Fibroblast of pulmonary artery (primary cell): Measurements from ENCODE around the gene YOD1.

Experiments used
- DNase-seq: peaks from one replicate; pipeline ENCODE4 v3.0.0-alpha.2; 2010; ENCODE audit warnings: low read depth
- H3K4me3 ChIP-seq: replicated peaks from 2 replicates; pipeline ENCODE4 v1.5.1; 2011; ENCODE audit warnings: low read depth, mild to moderate bottlenecking, control low read depth, low read length, moderate library complexity
- TF ChIP-seq, protein P1 (sequence below): IDR thresholded peaks from 2 replicates; pipeline ENCODE4 v1.5.1; 2011; ENCODE audit warnings: mild to moderate bottlenecking, control low read depth, low read length, inconsistent platforms; ENCODE audit errors: missing control alignments

The YOD1 gene

DNA sequence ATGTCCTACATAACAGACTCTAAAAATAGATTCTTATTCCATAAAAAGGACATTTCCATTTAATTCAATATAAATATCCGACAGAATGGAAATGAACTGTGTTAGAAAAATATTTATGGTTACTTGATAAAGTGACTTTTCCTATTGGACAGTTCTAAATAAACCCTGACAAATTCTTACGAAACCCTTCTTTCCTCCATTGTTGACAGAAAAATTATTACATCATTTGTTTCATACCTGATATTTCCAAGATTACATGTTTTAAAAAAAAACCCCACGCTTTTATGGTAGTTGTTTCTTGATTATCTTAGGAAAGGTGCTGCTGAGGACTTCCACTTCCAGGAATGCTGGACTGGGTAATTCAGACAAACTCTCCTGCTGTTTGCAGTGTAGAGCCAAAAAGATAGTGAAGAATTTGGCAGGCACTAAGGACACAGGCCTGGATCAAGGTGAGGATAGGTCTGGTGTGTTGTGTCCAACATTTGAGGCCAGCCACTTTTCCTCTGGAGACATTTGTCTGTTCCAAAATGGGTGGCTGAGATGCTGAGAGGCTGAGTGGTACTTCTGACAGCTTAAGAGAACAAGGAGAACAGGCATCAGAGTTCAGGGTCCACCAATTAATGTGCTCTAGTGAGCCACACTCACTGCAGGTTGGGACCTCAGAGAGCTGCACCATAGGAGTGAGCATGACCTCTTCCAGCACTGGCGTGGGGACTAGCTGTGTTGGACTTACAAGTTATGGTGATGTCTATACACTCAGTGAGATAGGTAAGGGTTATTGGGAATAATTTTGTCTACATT is 11.4 kb downstream of the YOD1 start:
- no peak for DNase-seq
- no peak overlapping the region for H3K4me3 ChIP-seq
- TF ChIP-seq, protein P1, sequence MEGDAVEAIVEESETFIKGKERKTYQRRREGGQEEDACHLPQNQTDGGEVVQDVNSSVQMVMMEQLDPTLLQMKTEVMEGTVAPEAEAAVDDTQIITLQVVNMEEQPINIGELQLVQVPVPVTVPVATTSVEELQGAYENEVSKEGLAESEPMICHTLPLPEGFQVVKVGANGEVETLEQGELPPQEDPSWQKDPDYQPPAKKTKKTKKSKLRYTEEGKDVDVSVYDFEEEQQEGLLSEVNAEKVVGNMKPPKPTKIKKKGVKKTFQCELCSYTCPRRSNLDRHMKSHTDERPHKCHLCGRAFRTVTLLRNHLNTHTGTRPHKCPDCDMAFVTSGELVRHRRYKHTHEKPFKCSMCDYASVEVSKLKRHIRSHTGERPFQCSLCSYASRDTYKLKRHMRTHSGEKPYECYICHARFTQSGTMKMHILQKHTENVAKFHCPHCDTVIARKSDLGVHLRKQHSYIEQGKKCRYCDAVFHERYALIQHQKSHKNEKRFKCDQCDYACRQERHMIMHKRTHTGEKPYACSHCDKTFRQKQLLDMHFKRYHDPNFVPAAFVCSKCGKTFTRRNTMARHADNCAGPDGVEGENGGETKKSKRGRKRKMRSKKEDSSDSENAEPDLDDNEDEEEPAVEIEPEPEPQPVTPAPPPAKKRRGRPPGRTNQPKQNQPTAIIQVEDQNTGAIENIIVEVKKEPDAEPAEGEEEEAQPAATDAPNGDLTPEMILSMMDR, result no peak

DNA sequence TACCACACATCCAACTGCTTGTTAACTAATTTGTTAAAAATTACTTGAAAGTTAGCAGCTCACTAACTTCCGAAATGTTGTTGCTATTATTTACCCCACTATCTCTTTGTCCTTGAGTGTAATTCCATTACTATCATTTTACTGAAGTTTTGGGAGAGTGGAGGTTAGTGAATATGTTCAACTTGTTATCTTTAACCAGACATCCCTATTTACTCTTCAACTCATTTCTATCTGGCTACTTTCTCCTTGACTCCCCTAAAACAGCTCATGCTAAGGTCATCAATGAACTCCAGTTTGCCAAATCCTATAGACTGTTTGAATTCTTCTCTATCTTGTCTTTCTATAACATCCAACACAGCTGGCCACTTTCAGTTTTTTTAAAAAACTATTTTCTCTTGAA is 14.1 kb downstream of the YOD1 start:
- no peak overlapping the region for H3K4me3 ChIP-seq
- TF ChIP-seq, protein P1, result no peak
- no peak for DNase-seq

DNA sequence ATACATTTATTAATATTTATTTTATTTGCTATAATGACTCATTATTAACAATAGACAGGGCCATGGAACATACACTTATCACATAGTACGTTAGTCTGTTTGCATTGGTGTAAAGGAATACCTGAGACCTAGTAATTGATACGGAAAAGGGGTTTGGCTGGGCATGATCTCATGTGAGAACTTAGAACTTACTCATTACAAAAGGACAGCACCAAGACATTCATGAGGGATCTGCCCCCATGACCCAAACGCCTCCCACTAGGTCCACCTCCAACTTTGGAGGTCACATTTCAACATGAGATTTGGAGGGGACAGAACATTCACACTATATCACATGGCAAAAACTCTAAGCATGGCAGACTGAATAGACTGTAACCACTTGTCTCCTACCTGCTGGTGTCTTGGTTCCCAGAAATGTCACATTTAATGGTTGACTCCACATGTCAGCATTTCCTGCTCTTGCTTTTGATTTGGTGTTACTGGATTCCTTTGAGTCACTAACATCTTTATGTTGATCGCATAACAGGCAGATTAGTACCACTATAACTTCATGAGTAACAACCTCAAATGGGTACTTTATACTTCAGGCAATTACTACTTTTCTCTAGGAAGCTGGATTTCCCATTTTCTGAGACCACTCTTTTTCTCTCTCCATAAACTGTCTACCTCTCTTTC is 15.0 kb downstream of the YOD1 start:
- no peak overlapping the region for H3K4me3 ChIP-seq
- TF ChIP-seq, protein P1, result no peak
- DNase-seq, result no peak

DNA sequence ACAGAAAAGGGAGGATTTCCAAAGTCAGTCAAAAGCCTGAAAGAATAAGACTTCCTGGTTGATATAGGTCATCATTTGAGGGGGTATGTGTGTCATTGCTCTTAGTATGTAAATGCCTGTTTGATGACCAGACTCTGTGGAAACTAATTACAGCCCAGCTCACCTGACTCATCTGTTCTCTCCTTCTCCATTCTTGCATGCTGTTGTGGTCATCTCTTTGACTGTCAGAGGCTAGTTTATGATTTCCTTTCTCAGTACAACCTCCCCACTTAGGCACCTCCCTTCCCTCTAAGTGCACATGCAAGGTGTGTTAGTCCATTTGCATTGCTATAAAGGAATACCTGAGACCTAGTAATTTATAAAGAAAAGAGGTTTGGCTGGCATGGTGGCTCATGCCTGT is 16.0 kb downstream of the YOD1 start:
- TF ChIP-seq, protein P1, result no peak
- DNase-seq, result no peak
- no peak overlapping the region for H3K4me3 ChIP-seq

DNA sequence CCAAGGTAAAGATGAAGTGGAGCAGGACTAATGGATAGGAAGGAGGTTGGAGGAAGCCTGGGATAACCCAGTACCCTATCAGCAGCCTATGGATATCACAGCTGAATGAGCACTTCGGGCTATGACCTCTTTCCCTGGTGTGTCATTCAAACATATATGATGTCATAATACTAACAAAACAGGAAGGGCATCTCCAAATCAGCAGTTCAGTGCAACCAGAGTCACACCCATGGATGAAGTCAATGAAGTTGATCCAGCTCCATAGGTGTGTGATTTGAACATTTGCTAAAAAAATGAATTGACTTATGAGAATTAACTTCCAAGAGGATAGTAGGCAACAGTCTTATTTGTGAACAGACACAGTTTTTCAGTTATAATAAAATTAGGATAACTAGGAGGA is 16.8 kb downstream of the YOD1 start:
- no peak for DNase-seq
- TF ChIP-seq, protein P1, result no peak
- no peak overlapping the region for H3K4me3 ChIP-seq

DNA sequence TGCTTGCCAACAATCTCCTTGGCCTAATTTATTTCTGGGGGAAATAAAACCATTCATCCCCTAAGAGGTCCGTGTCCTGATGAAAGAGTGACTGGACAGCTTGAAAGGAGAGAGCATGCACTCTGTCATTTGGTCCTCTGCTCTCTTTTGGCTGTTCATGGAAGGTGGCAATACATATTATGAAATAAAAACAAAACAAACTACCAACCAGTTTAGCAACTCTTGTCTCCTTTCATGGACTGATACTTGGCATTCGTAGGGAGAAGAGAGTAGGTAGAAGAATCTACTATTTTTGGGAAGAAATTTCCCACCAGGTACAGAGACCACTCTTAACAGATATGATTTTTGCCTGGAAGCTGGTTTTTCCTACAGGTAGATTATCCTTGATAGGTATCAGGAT is 17.7 kb downstream of the YOD1 start:
- DNase-seq, result no peak
- TF ChIP-seq, protein P1, result no peak
- H3K4me3 ChIP-seq, result no peak overlapping the region
